NT2/D1 (cell line): ENCODE results near the gene ZBTB1.

Experiments
- DNase-seq: peaks from one replicate; pipeline ENCODE4 v3.0.0-alpha.2; 2011; ENCODE audit warnings: low read depth, low spot score
- H3K27me3 ChIP-seq: 2 replicates; pipeline ENCODE4 v1.6.0; 2011; ENCODE audit warnings: mild to moderate bottlenecking; ENCODE audit not compliant: insufficient read length, insufficient read depth
- H3K36me3 ChIP-seq: 2 replicates; pipeline ENCODE4 v1.6.1; 2011; ENCODE audit warnings: mild to moderate bottlenecking, low read length, mixed read lengths; ENCODE audit not compliant: insufficient read depth, insufficient read length
- H3K4me1 ChIP-seq: 2 replicates; pipeline ENCODE4 v1.5.1; 2011; ENCODE audit not compliant: insufficient read depth, insufficient read length
- H3K4me3 ChIP-seq: 2 replicates; pipeline ENCODE4 v1.5.1; 2011; ENCODE audit warnings: low read depth; ENCODE audit not compliant: insufficient read length
- H3K9ac ChIP-seq: 2 replicates; pipeline ENCODE4 v1.6.0; 2011; ENCODE audit warnings: low read depth; ENCODE audit not compliant: insufficient read length
- H3K9me3 ChIP-seq: 2 replicates; pipeline ENCODE4 v1.5.1; 2011; ENCODE audit warnings: mild to moderate bottlenecking, low read length; ENCODE audit not compliant: insufficient read depth
- SUZ12 ChIP-seq: IDR thresholded peaks from 2 replicates; pipeline ENCODE4 v1.6.1; 2011; ENCODE audit not compliant: insufficient read length, insufficient read depth; ENCODE audit errors: extremely low read depth
- YY1 ChIP-seq: IDR thresholded peaks from 2 replicates; pipeline ENCODE4 v1.6.1; 2011; ENCODE audit not compliant: insufficient read length, insufficient read depth
- ZNF274 ChIP-seq: IDR thresholded peaks from 2 replicates; pipeline ENCODE4 v1.6.1; 2011; ENCODE audit warnings: mild to moderate bottlenecking, low read depth, low read length

ZBTB1 gene

DNA sequence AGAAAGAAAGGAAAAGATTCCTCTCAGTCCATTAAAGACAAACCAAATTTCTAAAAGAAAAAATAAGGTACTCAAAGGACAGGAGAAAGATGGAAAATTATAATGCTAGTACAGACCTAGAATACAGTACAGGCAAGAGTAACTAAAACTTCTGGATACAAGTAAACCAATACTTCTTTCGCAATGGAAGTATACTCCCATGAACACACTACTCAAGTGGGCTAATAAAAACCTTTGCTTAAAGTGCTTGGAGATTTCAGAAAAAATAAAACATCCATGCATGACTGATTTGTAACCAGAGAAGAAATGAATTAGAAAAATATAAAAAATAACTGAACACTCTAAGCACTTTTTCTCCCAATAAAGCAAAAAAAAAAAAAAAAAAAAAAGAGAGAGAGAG is 4.5 kb upstream of the ZBTB1 start:
- H3K9me3 ChIP-seq = no peaks in the 10 kb centered on the region
- H3K27me3 ChIP-seq = no peaks in the 10 kb centered on the region
- no peak for TF ChIP-seq SUZ12
- TF ChIP-seq YY1 = no peak
- TF ChIP-seq ZNF274 = no peak
- no peak overlapping the region for H3K4me3 ChIP-seq
- H3K36me3 ChIP-seq = peaks cover 25% of the 10 kb centered on the region
- no peak overlapping the region for H3K9ac ChIP-seq
- no peaks in the 10 kb centered on the region for H3K4me1 ChIP-seq
- DNase-seq = no peak

GRCh38 chr14:64501411-64502171 is 3.0 kb upstream of the ZBTB1 start:
- H3K9me3 ChIP-seq = no peaks in the 10 kb centered on the region
- H3K27me3 ChIP-seq = no peaks in the 10 kb centered on the region
- TF ChIP-seq ZNF274 (no peak), SUZ12 (no peak), YY1 (no peak)
- H3K4me3 ChIP-seq = no peak overlapping the region
- DNase-seq = no peak
- peaks cover 19% of the 10 kb centered on the region for H3K36me3 ChIP-seq
- H3K9ac ChIP-seq = peak overlapping the region; percentile 53
- H3K4me1 ChIP-seq = no peaks in the 10 kb centered on the region

DNA sequence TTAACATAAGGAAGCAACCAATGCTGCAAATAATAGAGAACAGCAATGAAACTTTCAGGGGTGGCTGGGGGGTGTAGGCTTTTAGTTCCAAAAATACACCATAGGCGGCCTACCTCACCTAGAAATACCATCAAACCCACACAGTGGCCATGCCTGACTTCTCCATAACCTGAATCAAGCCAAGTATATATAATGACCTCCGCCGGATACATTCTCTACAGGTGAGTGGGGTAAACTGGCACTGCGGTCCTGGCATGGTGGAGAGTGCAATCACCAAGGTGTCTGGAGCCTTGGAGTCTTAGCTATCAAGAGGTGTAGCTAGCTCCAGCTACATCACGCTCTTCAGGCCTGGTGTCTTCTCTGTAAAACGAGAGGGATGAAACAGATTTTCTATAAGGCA is 2.1 kb upstream of the ZBTB1 start:
- DNase-seq = no peak
- H3K36me3 ChIP-seq = peaks cover 13% of the 10 kb centered on the region
- TF ChIP-seq YY1 = no peak
- TF ChIP-seq SUZ12 = no peak
- TF ChIP-seq ZNF274 = no peak
- peak overlapping the region; percentile 95 for H3K9ac ChIP-seq
- H3K4me1 ChIP-seq = no peaks in the 10 kb centered on the region
- no peaks in the 10 kb centered on the region for H3K9me3 ChIP-seq
- H3K4me3 ChIP-seq = peak overlapping the region; percentile 85
- H3K27me3 ChIP-seq = no peaks in the 10 kb centered on the region

- Histone ChIP-seq H3K4me3 (peak overlapping the region; percentile 85), H3K27me3 (no peaks in the 10 kb centered on the region), H3K9ac (peak overlapping the region; percentile 95), H3K36me3 (peaks cover 8% of the 10 kb centered on the region), H3K4me1 (no peaks in the 10 kb centered on the region), H3K9me3 (no peaks in the 10 kb centered on the region)
- DNase-seq = no peak
- no peak for TF ChIP-seq SUZ12
- no peak for TF ChIP-seq ZNF274
- no peak for TF ChIP-seq YY1
These were observed 1.6 kb upstream of the ZBTB1 start for GRCh38 chr14:64502887-64503433.

DNA sequence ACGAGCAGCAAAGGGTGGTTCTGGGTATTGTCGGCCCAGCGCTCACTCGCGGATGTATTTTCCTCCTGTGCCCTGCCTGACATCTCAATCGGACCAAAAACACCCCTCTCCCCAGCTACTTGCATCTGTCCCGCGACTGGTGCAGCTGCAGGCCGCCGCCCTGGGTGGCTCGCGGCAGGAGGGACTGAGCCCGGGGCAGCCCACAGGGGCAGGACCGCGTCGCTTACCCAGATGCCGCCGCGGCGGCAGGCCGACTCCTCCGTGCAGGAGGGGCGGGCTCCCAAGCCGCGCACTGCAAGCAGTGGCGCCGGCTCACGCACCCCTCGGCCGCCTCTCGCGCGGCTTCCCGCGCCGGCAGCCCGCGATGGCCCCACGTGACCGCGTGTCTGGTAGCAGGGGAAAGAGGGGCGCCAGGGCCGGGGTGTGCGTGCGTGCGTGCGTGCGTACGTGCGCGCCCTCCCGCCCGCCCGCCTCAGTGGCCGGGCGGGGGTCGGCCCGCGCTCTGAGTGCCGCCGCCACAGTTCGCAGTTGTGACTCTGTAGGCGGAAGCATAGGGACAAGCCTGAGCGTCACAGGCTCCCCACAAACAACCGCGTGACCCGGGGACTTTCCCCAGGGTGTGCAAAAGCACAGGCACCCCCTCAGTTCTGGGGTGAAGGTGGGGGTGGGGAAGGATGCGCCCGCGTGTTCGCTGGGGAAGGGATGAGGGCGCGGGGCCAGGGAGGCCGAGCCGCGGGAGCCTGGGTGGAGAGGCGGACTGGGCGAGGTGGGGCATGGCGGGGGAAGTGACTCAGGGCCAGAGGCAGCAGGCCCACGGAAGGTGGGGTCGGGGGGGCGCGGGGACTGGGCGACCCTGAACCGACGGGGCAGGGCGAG is 898 bp upstream of the ZBTB1 start, which contains the start of gene ZBTB25:
ZBTB25 (minus strand) TSS at position 405 of the 876 bp plus-strand sequence. CDS start 13,305 bp downstream, outside the sequence.
- H3K27me3 ChIP-seq = no peaks in the 10 kb centered on the region
- DNase-seq = peak; percentile 82
- peak within 1 kb of the TSS; percentile 95 for H3K9ac ChIP-seq
- peaks cover 6% of the 10 kb centered on the region for H3K36me3 ChIP-seq
- peak within 1 kb of the TSS; percentile 85 for H3K4me3 ChIP-seq
- TF ChIP-seq SUZ12 (no peak), ZNF274 (no peak), YY1 (no peak)
- no peaks in the 10 kb centered on the region for H3K9me3 ChIP-seq
- no peaks in the 10 kb centered on the region for H3K4me1 ChIP-seq

- Histone ChIP-seq H3K4me3 (peak overlapping the region; percentile 85), H3K9me3 (no peaks in the 10 kb centered on the region), H3K4me1 (no peaks in the 10 kb centered on the region), H3K9ac (peak overlapping the region; percentile 95), H3K36me3 (peaks cover 4% of the 10 kb centered on the region), H3K27me3 (no peaks in the 10 kb centered on the region)
- DNase-seq = peak; percentile 74
- TF ChIP-seq SUZ12 (no peak), YY1 (no peak), ZNF274 (no peak)
These were observed 576 bp downstream of the ZBTB1 start for GRCh38 chr14:64504897-64505794.

DNA sequence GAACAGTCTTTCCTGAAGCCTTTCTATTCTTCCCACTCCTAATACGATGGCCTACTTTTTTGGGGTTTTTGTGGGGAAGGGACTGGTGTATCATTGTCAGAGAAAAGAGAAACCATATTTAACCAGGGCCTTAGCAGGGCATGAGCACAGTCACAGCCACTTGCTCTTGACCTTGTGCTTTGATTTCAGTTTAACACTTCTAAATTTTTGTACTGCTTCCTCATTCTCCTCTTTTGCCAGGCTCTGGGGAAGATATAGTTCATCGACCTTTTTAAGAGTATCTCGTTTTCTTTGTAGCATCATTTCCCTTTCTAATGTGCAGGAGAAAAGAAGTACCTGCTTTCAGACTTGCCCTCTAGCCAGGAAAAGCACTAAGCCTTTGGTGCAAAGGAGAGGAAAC is 2.2 kb downstream of the ZBTB1 start:
- Histone ChIP-seq H3K9ac (no peak overlapping the region), H3K4me1 (no peaks in the 10 kb centered on the region), H3K27me3 (no peaks in the 10 kb centered on the region), H3K9me3 (no peaks in the 10 kb centered on the region), H3K4me3 (no peak overlapping the region), H3K36me3 (peaks cover 7% of the 10 kb centered on the region)
- no peak for DNase-seq
- TF ChIP-seq ZNF274 (no peak), SUZ12 (no peak), YY1 (no peak)
